ENCODE results near the gene CCR6. TPM values are rescaled to one million over a fixed set of nuclear protein-coding genes. Genes with fewer than 3 reads are reported as not detected.
A peak's percentile ranks its signal among the peaks of the same experiment; 100 is the strongest.

CCR6 gene
- total RNA-seq, 6 experiments from 2014 or later = 0.06 to 0.58 (median 0.12) TPM; not detected in 3

DNA sequence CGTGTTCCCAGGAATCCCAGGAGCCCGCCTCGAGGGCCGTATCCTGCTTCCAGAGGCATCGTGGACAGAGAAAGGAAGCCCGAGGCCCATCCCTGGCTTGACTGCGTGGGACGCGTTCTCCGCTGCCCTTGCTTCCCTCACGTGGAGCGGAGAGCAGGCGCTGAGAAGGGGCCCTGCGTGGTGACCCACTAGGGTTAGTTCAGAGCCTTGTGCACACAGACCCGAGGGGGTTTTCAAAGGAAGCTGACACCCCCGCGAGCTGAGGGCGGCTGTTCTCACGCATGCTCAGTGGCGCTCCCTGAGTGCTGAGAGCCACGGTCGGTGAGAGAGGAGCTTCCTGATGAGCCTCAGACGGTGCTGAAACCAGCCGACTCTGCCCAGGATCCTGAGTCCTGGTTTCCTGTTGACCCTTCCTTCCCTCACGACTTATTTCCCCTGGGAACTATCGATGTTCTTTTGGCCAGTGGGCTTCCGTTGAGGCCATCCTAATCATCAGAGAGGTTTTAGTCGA is 28.9 kb upstream of the CCR6 start:
- WGBS (ENCODE audit: insufficient coverage, low coverage, low lambda C conversion rate, missing lambda C conversion rate) = 42% methylated on average over 6 of the region's 28 CpGs
- Histone ChIP-seq H3K27me3 (no peaks in the 10 kb centered on the region), H3K4me1 (no peaks in the 10 kb centered on the region), H3K27ac (no peak overlapping the region), H3K9me3 (no peaks in the 10 kb centered on the region), H3K36me3 (no peaks in the 10 kb centered on the region), H3K4me3 (no peak overlapping the region)
- DNase-seq (no peak), ATAC-seq (peak in 3 of 4 donors; percentile 39 to 46 (median 43))
- TF ChIP-seq, protein P1, sequence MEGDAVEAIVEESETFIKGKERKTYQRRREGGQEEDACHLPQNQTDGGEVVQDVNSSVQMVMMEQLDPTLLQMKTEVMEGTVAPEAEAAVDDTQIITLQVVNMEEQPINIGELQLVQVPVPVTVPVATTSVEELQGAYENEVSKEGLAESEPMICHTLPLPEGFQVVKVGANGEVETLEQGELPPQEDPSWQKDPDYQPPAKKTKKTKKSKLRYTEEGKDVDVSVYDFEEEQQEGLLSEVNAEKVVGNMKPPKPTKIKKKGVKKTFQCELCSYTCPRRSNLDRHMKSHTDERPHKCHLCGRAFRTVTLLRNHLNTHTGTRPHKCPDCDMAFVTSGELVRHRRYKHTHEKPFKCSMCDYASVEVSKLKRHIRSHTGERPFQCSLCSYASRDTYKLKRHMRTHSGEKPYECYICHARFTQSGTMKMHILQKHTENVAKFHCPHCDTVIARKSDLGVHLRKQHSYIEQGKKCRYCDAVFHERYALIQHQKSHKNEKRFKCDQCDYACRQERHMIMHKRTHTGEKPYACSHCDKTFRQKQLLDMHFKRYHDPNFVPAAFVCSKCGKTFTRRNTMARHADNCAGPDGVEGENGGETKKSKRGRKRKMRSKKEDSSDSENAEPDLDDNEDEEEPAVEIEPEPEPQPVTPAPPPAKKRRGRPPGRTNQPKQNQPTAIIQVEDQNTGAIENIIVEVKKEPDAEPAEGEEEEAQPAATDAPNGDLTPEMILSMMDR (IDR thresholded peaks at IDR 0.05) = no peak
- no peak for TF ChIP-seq POLR2A (IDR thresholded peaks at IDR 0.05)
- intact Hi-C loops (cut with DNase I) = no loop called here

DNA sequence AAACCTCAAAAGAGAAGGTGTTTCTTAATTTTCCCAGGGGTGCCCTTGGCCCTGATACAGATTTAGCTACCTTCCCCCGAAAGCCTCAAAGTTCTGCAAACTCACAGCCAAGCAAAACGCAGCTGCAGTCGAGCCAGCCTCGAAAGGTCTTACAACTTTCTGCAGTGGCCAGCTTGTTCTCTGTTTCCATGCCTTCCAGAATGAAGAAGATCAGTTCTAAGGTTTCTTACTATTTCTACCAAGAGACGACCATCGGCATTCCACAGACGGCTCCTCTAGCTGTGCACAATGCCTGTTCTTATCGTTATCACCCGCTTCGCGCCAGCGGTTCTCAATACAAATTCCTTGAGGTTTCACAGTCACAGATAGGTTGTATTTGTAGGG is 28.5 kb upstream of the CCR6 start:
- Histone ChIP-seq H3K27me3 (no peaks in the 10 kb centered on the region), H3K27ac (no peak overlapping the region), H3K36me3 (no peaks in the 10 kb centered on the region), H3K4me1 (no peaks in the 10 kb centered on the region), H3K4me3 (no peak overlapping the region), H3K9me3 (no peaks in the 10 kb centered on the region)
- no peak for DNase-seq
- TF ChIP-seq POLR2A (IDR thresholded peaks at IDR 0.05) = no peak
- TF ChIP-seq, protein P1 (IDR thresholded peaks at IDR 0.05) = no peak
- intact Hi-C loops (cut with DNase I) = no loop called here
- no peak for ATAC-seq
- 58% methylated on average over 12 of the region's 12 CpGs for WGBS (ENCODE audit: insufficient coverage, low coverage, low lambda C conversion rate, missing lambda C conversion rate)

DNA sequence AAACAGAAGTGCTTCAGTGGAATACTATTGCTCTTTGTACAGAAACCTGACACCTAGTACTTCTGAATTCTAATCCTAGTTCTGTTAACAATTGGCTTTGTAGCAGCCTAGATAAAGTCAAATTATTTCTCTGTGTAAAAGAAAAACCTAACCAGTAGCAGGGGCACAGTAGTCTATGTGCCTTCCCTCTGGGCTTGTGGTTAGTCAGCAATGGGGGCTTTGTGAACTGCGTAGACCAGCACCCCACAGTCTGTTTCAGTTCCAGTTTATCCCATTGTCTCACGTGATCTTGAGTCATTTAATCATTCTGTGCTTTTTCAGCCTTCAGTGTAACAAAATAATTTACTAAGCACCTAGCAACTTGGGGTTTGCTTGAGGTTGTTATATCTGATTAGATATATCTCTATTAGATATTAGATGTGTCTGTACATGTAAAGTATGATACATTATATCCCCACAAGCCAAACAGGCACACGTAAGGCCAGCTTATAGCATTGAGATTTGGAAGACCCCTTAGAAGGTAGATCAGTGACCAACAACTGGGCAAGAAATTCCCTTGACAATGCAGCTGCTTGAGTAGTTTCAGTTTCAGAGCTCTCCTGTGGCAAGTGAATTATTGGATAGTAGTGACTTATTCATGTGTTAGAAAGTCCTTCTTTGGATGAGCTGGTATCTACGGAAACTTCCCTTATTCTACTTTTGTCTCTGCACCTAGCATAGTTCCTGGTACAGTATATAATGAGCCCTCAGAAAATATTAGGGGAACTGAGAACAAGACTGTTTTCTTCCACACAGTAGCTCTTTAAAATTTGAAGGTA is 27.9 kb upstream of the CCR6 start:
- WGBS (ENCODE audit: insufficient coverage, low coverage, low lambda C conversion rate, missing lambda C conversion rate) = 65% methylated on average over 4 of the region's 4 CpGs
- no peak overlapping the region for H3K27ac ChIP-seq

DNA sequence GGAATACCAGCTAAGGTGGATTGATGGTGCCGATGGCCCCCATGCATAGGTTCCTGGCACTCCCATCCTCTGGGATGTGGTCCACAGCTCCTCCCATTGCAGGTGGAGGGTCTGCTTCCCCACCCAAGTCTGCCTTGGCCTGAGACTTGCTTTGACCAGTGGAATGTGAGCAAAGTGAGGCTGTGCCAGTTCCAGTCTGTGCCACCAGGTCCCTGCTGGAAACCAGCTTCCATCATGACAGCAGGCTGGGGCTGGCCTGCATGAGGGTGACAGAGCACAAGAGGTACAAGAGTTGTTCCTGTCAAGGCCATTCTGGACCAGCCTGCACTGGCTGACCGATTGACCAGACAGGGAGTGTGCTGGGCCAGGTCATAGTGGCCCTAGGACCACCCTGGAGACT is 27.0 kb upstream of the CCR6 start:
- no CpG with 5 or more reads among the region's 2 CpGs for WGBS (ENCODE audit: insufficient coverage, low coverage, low lambda C conversion rate, missing lambda C conversion rate)
- Histone ChIP-seq H3K36me3 (no peaks in the 10 kb centered on the region), H3K4me3 (no peak overlapping the region), H3K4me1 (no peaks in the 10 kb centered on the region), H3K9me3 (no peaks in the 10 kb centered on the region), H3K27me3 (no peaks in the 10 kb centered on the region), H3K27ac (no peak overlapping the region)
- TF ChIP-seq, protein P1 (IDR thresholded peaks at IDR 0.05) = no peak
- no peak for TF ChIP-seq POLR2A (IDR thresholded peaks at IDR 0.05)
- no peak for ATAC-seq
- DNase-seq = no peak
- intact Hi-C loops (cut with DNase I) = no loop called here

More for the DNA sequence above, 27.9 kb upstream of the CCR6 start:
- no peaks in the 10 kb centered on the region for H3K27me3 ChIP-seq
- no peaks in the 10 kb centered on the region for H3K9me3 ChIP-seq
- no peak for DNase-seq
- no peaks in the 10 kb centered on the region for H3K4me1 ChIP-seq
- TF ChIP-seq POLR2A (IDR thresholded peaks at IDR 0.05) = no peak
- TF ChIP-seq, protein P1 (IDR thresholded peaks at IDR 0.05) = no peak
- H3K4me3 ChIP-seq = no peak overlapping the region
- ATAC-seq = peak in 1 of 4 donors; percentile 27
- H3K36me3 ChIP-seq = no peaks in the 10 kb centered on the region
- intact Hi-C loops (cut with DNase I) = no loop called here
